IPS-18c (cell line): ENCODE data around the gene RUNX2.

ENCODE experiments used
- H3K4me3 ChIP-seq: 2 replicates; pipeline ENCODE4 v1.7.0; 2013; ENCODE audit warnings: low read depth, mild to moderate bottlenecking, low read length, moderate library complexity; ENCODE audit not compliant: insufficient read depth
- H3K9me3 ChIP-seq: one replicate; pipeline ENCODE4 v1.6.1; 2013; ENCODE audit warnings: mild to moderate bottlenecking, low read length, moderate library complexity; ENCODE audit not compliant: control insufficient read depth, insufficient read depth

The RUNX2 gene

GRCh38 chr6:45616209-45616608 lies 288.1 kb downstream of the RUNX2 start:
- H3K4me3 ChIP-seq: no peak overlapping the region
- H3K9me3 ChIP-seq: no peaks in the 10 kb centered on the region

GRCh38 chr6:45617441-45617840 lies 289.3 kb downstream of the RUNX2 start:
- Histone ChIP-seq H3K4me3 (no peak overlapping the region), H3K9me3 (no peaks in the 10 kb centered on the region)

GRCh38 chr6:45618259-45618658 lies 290.1 kb downstream of the RUNX2 start:
- no peaks in the 10 kb centered on the region for H3K9me3 ChIP-seq
- H3K4me3 ChIP-seq: no peak overlapping the region

GRCh38 chr6:45619211-45619760 lies 291.2 kb downstream of the RUNX2 start:
- Histone ChIP-seq H3K9me3 (no peaks in the 10 kb centered on the region), H3K4me3 (no peak overlapping the region)

GRCh38 chr6:45619994-45620471 lies 291.9 kb downstream of the RUNX2 start:
- Histone ChIP-seq H3K9me3 (no peaks in the 10 kb centered on the region), H3K4me3 (no peak overlapping the region)

DNA sequence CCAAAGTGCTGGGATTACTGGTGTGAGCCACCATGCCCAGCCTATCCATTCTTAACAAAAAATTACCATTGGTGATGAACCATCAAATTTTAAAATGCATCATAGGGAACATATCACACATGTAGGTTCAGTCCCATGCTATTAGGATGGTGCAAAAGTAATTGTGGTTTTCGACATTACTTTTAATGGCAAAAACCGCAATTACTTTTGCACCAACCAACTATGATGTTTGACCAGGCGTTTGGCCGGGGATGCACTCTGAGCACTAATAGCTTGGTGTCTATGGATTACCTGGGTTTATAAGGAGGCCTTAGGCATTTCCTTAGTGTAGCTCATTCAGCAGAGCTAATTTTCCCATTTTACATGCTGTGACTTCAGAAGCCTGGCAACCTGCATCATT lies 296.1 kb downstream of the RUNX2 start:
- H3K4me3 ChIP-seq: no peak overlapping the region
- no peaks in the 10 kb centered on the region for H3K9me3 ChIP-seq

- H3K9me3 ChIP-seq: no peaks in the 10 kb centered on the region
- H3K4me3 ChIP-seq: no peak overlapping the region
Measured at GRCh38 chr6:45625191-45625664, 297.1 kb downstream of the RUNX2 start.

- H3K9me3 ChIP-seq: no peaks in the 10 kb centered on the region
- H3K4me3 ChIP-seq: no peak overlapping the region
Measured at GRCh38 chr6:45626087-45626891, 298.2 kb downstream of the RUNX2 start.

- no peak overlapping the region for H3K4me3 ChIP-seq
- no peaks in the 10 kb centered on the region for H3K9me3 ChIP-seq
Measured at GRCh38 chr6:45630314-45630713, 302.2 kb downstream of the RUNX2 start.

DNA sequence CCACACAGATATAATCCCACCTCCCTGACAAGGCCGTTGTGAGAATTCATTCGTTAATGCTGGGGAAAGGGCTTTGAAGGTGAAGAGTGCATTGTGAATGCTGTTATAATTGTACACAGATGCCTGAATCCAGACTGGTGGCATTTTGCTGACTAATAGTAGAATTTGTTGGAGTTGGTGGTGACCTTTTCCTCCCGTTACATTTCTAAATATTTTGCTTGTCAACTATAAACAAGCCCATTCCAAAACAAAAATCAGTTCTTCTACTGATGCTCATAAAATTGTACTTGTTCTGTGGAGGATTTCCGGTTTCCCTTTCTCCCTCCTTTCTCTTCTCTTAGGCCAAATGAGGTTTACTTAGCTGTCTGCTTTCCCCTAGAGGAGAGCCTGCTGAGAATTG lies 302.7 kb downstream of the RUNX2 start:
- no peaks in the 10 kb centered on the region for H3K9me3 ChIP-seq

GRCh38 chr6:45631396-45631795 lies 303.3 kb downstream of the RUNX2 start:
- H3K9me3 ChIP-seq: no peaks in the 10 kb centered on the region
- no peak overlapping the region for H3K4me3 ChIP-seq

More for the DNA sequence above, 302.7 kb downstream of the RUNX2 start:
- no peak overlapping the region for H3K4me3 ChIP-seq

DNA sequence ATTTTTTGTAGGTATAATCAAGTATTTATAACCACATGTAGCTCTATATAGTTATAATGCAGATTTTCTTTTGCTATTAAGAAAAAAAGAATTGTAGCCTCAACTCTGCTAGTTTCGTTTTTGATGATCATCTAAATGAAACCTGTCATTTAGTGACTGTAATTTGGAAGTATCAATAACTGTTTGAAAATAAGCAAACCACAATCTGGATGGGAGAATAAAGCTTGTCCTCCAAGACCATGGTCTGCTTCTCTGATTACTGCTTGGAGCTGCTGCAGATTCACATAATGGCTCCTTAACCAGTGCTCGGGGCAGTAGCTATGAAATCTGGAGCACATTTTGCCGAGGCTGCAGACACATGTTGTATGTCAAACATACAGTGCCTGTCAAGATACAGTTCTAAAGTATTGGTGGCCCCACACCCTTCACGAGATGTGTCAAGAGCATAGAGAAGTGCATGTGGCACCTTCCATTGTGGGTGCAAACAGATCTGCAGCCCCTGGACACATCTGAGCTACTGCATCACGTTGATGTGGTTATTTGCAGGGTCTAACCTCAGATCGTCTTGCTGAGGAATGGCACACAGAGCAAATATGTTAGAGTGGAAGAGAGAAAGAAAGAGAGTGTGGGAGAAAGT lies 305.3 kb downstream of the RUNX2 start:
- no peaks in the 10 kb centered on the region for H3K9me3 ChIP-seq
- H3K4me3 ChIP-seq: no peak overlapping the region

DNA sequence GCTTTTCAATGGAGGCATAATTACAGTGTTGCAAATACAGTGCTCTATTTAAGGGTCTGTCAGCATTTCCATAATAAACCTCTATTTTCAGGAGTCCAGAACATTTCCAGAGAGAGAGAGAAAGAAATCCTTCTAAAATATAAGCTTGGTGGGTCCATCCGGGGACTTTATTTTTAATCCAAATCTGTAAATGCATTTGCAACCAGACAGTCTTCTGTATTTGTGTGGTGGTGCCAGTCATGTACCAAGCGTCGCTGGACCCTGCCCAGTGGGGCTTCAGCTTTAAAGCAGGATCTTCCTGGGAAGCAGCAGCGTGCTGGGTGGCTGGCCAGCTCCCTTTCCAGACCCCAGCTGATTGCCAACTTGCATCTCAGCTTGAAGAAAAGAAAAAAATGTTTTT lies 306.1 kb downstream of the RUNX2 start:
- no peak overlapping the region for H3K4me3 ChIP-seq
- H3K9me3 ChIP-seq: no peaks in the 10 kb centered on the region

DNA sequence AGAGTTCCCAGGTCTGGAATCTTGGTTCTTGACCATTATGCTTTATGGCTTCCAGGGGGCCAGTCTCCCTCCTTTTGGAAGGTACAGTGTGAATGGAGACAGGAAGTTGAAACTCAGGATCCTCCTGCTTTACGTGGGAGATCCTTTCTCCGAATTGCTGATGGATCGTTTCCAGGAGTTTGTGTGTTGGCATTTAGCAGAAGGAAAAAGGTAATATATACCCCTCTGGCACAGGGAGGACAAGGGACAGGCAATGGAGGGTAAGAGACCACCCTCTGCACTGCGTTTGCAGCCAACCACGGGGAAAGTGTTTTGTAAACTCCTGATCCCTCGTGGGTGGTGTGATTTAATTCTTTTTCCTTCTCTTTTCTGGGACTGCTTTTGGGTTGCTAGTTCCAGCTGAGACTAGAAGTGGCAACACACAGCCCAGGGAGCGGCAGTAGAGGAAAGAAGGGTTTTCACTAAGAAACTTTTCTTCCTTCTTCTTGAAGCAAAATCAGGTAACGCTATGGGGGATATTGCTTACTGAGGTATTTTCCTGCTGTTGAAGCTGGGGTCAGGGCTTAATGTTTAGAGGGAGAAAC lies 307.2 kb downstream of the RUNX2 start:
- Histone ChIP-seq H3K9me3 (peaks cover 1% of the 10 kb centered on the region), H3K4me3 (no peak overlapping the region)

- H3K4me3 ChIP-seq: no peak overlapping the region
- H3K9me3 ChIP-seq: peaks cover 2% of the 10 kb centered on the region
Measured at GRCh38 chr6:45637056-45637455, 308.9 kb downstream of the RUNX2 start.

GRCh38 chr6:45637611-45638257 lies 309.6 kb downstream of the RUNX2 start:
- H3K9me3 ChIP-seq: peaks cover 2% of the 10 kb centered on the region
- no peak overlapping the region for H3K4me3 ChIP-seq

DNA sequence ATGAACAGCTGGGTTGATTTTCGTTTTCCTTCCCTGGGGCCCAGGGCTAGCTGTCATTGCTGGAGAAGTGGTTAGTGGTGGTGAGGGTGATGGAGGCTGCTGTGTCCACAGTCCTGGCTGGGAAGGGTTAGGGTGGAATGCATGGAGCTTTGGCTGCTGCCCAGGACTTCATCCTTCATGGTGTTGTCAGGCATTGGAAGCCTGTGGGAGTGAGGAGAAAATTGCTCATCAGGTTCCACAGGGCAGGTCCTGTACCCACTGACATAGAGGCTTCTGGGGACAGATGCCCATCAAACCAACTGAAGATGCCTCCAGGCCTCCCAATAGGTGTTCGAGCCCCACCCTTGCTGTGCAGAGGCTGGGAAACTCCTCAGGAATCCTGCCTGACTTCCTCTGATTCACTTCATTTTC lies 312.0 kb downstream of the RUNX2 start:
- peaks cover 4% of the 10 kb centered on the region for H3K9me3 ChIP-seq
- H3K4me3 ChIP-seq: no peak overlapping the region
